ENCODE results near the gene WEE1. TPM values are rescaled to one million over a fixed set of nuclear protein-coding genes. Genes with fewer than 3 reads are reported as not detected.
A peak's percentile ranks its signal among the peaks of the same experiment; 100 is the strongest.

Gene WEE1
- total and polyA plus RNA-seq, 2 donors (not counting 3 experiments of a cell fraction or from before 2014, with no cell fraction given): 19.2 to 42.8 TPM

- FAIRE-seq (no peak), DNase-seq (ENCODE audit: low read depth, low spot score) (no peak)
- no peaks in the 10 kb centered on the region for H3K27me3 ChIP-seq (ENCODE audit: control insufficient read depth in 2 of 2, insufficient read depth in 2 of 2, low read length in 2 of 2)
- CTCF ChIA-PET: no interaction called here
- H3K27ac ChIP-seq (ENCODE audit: insufficient read depth, low read depth, low read length): peak overlapping the region; percentile 77
- no peak overlapping the region for H3K4me3 ChIP-seq (replicated peaks in 1 of 3; ENCODE audit: insufficient read depth in 1 of 3, low read depth in 1 of 3, low read length in 3 of 3)
- peak overlapping the region; percentile 34 for H3K4me2 ChIP-seq (ENCODE audit: insufficient read depth, low read length)
- H3K79me2 ChIP-seq (ENCODE audit: control insufficient read depth, insufficient read depth, low read length): peaks cover 11% of the 10 kb centered on the region
- no peak for TF ChIP-seq CTCF (IDR thresholded peaks at IDR 0.05; ENCODE audit: extremely low read depth in 1 of 2, insufficient read depth in 1 of 2, low read depth in 1 of 2, low read length in 2 of 2)
- no peak for TF ChIP-seq EZH2 (IDR thresholded peaks at IDR 0.05; ENCODE audit: borderline replicate concordance, low read depth, low read length, severe bottlenecking)
- no peak for TF ChIP-seq POLR2AphosphoS5 (IDR thresholded peaks at IDR 0.05; ENCODE audit: insufficient read depth, low read depth, low read length)
- no peak for TF ChIP-seq MAX (IDR thresholded peaks at IDR 0.05; ENCODE audit: insufficient read depth, insufficient read length)
- TF ChIP-seq JUN (IDR thresholded peaks at IDR 0.05; ENCODE audit: borderline replicate concordance, insufficient read depth, insufficient read length, low read depth): no peak
- intact Hi-C loops (cut with micrococcal nuclease) (loop anchor here (5.0 to 10.0 kb wide), 2 partner anchors 285 to 758 kb away; no protein-coding TSS in a partner anchor), dilution Hi-C loops (cut with MboI; ENCODE audit: extremely low pct_ligation_motif_present, low sequenced_read_pairs) (no loop called here)
- peak overlapping the region; percentile 47 for H2AFZ ChIP-seq (ENCODE audit: low read depth, low read length)
- no peaks in the 10 kb centered on the region for H3K9me1 ChIP-seq (replicated peaks; ENCODE audit: control insufficient read depth, extremely low read depth, insufficient read depth, low read length)
- H3K36me3 ChIP-seq (ENCODE audit: control insufficient read depth in 2 of 2, extremely low read depth in 1 of 2, insufficient read depth in 2 of 2, low read length in 2 of 2): no peaks in the 10 kb centered on the region
- POLR2A ChIA-PET: no interaction called here
- BruUV-seq (replicated peaks): no TSS peak
- peaks cover 31% of the 10 kb centered on the region for H3K4me1 ChIP-seq (ENCODE audit: control insufficient read depth, extremely low read depth, insufficient read depth, low read length)
- H4K20me1 ChIP-seq (replicated peaks; ENCODE audit: control insufficient read depth, extremely low read depth, insufficient read depth, low read length): no peaks in the 10 kb centered on the region
- no peaks in the 10 kb centered on the region for H3K9me3 ChIP-seq (replicated peaks; ENCODE audit: control insufficient read depth, insufficient read depth, low read length)
- peak overlapping the region; percentile 69 for H3K9ac ChIP-seq (replicated peaks; ENCODE audit: extremely low read depth, insufficient read depth, low read length)
Observed at GRCh38 chr11:9569588-9570164, 3.8 kb upstream of the WEE1 start.
